ENCODE measurements around the gene ANO4. TPM values are rescaled to one million over a fixed set of nuclear protein-coding genes. Genes with fewer than 3 reads are reported as not detected.

ANO4 gene
- total RNA-seq, 2 donors from 2014 or later: not detected

DNA sequence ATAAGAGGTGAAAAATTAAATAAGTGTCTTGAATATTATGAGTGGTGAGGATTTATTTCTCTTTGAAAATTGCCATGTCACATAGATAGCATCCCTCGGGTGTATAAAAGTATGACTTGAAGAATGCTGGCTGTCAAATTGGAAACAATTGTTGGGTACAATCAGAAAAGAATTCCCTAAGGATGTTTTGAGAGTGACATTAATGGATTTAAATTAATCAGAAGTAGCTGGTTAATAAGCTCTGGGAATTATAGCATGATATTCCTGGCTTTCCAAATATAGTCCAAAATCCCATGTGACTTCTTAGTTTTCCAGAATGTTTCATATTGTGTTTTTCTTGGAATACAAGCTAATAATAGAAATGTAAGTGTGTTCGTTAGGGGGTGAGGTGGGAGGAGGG, 196.5 kb downstream of the ANO4 start:
- Mint-ChIP-seq H3K4me1 (no peaks in the 10 kb centered on the region), H3K27ac (no peak overlapping the region), H3K36me3 (ENCODE audit: low read depth) (no peaks in the 10 kb centered on the region), H3K27me3 (peaks cover 6% of the 10 kb centered on the region), H3K9me3 (peaks cover 9% of the 10 kb centered on the region), H3K4me3 (no peak overlapping the region)
- ATAC-seq (replicated peaks): no peak

DNA sequence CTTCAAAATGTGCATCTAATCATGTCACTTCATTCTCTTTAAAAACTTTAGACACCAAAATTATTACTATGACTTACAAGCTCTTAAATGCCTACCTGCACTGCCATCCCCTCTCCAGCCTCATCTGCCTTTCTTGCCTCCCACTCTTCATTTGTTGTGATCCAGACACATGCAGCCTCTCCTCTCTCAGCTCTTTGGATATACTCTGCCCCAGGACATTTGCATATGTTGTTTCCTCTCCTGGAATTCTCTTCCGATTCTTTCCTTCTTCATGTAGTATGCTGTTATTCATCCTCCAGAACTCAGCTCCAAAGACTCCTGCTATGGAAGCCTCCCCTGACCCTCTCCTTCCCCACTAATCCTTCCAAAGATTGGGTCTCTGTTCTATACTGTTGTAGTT, 197.6 kb downstream of the ANO4 start:
- no peak for ATAC-seq (replicated peaks)
- Mint-ChIP-seq H3K4me3 (no peak overlapping the region), H3K27me3 (peaks cover 6% of the 10 kb centered on the region), H3K36me3 (ENCODE audit: low read depth) (no peaks in the 10 kb centered on the region), H3K9me3 (peaks cover 9% of the 10 kb centered on the region), H3K27ac (no peak overlapping the region), H3K4me1 (no peaks in the 10 kb centered on the region)

DNA sequence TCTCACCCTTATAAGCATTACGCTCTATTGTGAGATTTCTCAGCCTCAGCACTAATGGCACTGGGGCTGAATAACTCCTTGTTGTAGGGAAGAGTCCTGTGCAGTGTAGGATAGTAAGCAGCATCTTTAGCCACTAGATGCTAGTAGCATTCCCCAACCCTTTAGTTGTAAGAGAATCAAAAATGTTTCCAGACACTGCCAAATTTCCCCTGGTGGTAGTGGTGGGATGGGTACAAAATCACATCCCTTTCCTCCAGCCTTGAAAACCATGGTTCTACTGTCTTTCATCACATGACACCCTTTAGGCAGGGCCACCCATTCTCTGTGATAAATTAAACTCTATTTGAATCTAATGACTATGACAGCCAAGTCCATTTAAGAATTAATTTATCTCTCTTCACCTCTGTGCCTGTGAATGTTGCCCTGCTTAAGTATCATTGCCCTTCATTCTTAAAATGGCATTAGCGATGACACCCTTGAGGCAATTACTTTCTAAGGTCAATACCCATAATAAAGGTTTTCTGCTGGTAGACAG, 199.4 kb downstream of the ANO4 start:
- Mint-ChIP-seq H3K27ac (no peak overlapping the region), H3K27me3 (peaks cover 6% of the 10 kb centered on the region), H3K36me3 (ENCODE audit: low read depth) (no peaks in the 10 kb centered on the region), H3K9me3 (peaks cover 13% of the 10 kb centered on the region), H3K4me1 (no peaks in the 10 kb centered on the region), H3K4me3 (no peak overlapping the region)
- ATAC-seq (replicated peaks): no peak

DNA sequence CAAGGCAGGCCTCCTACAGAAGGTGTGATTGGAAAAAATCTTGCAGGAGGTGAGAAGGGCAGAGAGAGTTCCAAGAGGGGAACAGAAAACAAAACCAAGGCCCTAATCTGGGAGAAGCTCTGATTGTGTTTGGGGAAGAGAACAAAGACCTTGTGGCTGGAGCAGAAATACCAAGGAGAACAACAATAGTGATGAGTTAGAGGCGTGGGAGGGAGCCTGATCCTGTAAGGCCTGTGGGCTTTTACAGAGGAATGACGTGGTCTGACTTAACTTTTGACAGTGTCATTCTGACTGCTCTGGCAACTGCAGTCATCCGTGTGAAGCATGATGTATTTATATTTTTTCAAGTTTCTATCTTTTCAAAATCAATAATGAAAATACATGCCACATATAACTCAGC, 200.6 kb downstream of the ANO4 start:
- peak; percentile 39 for ATAC-seq (replicated peaks)
- no peaks in the 10 kb centered on the region for H3K36me3 Mint-ChIP-seq (ENCODE audit: low read depth)
- H3K4me3 Mint-ChIP-seq: no peak overlapping the region
- H3K4me1 Mint-ChIP-seq: no peaks in the 10 kb centered on the region
- H3K27me3 Mint-ChIP-seq: peaks cover 3% of the 10 kb centered on the region
- peaks cover 13% of the 10 kb centered on the region for H3K9me3 Mint-ChIP-seq
- no peak overlapping the region for H3K27ac Mint-ChIP-seq

DNA sequence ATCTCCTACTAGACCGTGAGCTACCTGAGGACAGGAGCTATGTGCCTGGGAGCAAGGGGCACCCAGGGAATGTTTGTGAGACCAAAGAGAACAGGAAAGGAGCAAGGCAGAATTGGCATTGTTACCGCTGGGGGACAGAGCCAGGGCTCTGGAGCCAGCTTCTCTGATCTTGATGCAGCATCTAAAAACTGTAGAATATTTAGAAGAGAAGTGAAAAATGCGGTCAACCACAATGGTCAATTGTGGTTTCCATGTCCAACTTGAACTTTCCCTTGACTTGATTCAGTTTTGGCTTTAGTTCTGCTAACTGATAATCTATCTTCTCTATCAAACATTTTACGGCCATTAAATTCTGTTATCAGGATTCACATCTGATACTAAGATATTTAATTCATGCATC, 201.2 kb downstream of the ANO4 start:
- H3K4me1 Mint-ChIP-seq: no peaks in the 10 kb centered on the region
- H3K36me3 Mint-ChIP-seq (ENCODE audit: low read depth): no peaks in the 10 kb centered on the region
- no peak for ATAC-seq (replicated peaks)
- H3K4me3 Mint-ChIP-seq: no peak overlapping the region
- peaks cover 3% of the 10 kb centered on the region for H3K27me3 Mint-ChIP-seq
- H3K9me3 Mint-ChIP-seq: peaks cover 10% of the 10 kb centered on the region
- no peak overlapping the region for H3K27ac Mint-ChIP-seq

- Mint-ChIP-seq H3K36me3 (ENCODE audit: low read depth) (no peaks in the 10 kb centered on the region), H3K9me3 (peaks cover 7% of the 10 kb centered on the region), H3K4me1 (no peaks in the 10 kb centered on the region), H3K4me3 (no peak overlapping the region), H3K27me3 (no peaks in the 10 kb centered on the region), H3K27ac (no peak overlapping the region)
- no peak for ATAC-seq (replicated peaks)
These were observed 207.1 kb downstream of the ANO4 start for GRCh38 chr12:101001669-101002068.

DNA sequence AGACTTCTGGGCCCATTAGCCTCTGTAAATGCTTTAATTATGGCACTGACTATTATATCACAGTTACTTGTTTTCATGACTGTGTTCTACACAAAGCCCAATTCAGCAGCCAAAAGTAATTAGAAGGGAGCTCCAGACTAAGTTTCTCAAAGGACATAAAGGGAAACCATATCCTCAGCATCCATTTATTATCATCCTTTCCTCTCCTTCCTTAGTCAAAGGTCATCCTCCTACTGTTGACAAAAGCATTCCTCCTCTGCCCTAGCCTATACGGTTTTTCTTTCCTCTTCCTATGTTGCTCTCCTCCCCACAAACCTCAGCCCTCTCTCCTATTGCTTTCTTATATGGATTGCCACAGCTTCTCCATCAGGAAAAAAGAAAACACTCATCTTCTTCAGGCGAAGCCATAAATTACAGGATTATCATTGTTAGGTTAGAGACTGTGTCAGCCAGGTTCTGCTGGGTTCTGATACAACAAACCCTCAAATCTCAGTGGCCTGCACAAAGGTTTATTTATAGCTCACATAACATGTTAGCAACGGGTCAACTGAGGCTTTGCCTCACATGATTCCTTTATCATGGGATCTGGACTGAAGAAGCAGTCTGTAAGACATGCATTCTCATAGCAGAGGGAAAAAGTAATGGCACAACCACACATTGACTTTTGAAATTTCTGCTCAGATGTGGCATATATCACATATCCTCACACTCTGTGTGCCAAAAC, 208.3 kb downstream of the ANO4 start:
- no peaks in the 10 kb centered on the region for H3K27me3 Mint-ChIP-seq
- no peaks in the 10 kb centered on the region for H3K36me3 Mint-ChIP-seq (ENCODE audit: low read depth)
- no peak overlapping the region for H3K27ac Mint-ChIP-seq
- no peak for ATAC-seq (replicated peaks)
- peaks cover 7% of the 10 kb centered on the region for H3K9me3 Mint-ChIP-seq
- H3K4me1 Mint-ChIP-seq: no peaks in the 10 kb centered on the region
- H3K4me3 Mint-ChIP-seq: no peak overlapping the region

DNA sequence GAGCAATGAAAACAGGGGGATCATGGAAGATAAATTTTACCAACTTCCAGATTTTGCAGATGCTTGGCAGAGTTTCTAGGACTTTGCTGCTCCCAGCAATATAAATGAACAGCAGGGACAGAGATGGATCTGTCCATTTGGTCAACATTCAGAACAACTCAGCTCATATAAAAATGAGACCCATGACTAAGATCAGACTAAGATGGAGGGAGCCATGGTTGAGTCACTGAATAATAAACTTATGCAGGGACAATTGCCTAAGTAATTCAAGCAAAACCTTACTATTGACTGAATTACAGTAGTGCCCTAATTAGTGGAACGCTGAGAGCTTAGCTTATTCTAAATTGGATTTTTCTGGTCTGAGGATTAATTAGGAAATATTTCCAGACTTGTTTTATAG, 210.3 kb downstream of the ANO4 start:
- Mint-ChIP-seq H3K27me3 (no peaks in the 10 kb centered on the region), H3K4me3 (no peak overlapping the region), H3K27ac (no peak overlapping the region), H3K36me3 (ENCODE audit: low read depth) (no peaks in the 10 kb centered on the region), H3K4me1 (no peaks in the 10 kb centered on the region), H3K9me3 (peaks cover 14% of the 10 kb centered on the region)
- ATAC-seq (replicated peaks): no peak

- H3K36me3 Mint-ChIP-seq (ENCODE audit: low read depth): no peaks in the 10 kb centered on the region
- H3K27ac Mint-ChIP-seq: no peak overlapping the region
- no peak for ATAC-seq (replicated peaks)
- H3K9me3 Mint-ChIP-seq: peaks cover 10% of the 10 kb centered on the region
- H3K4me3 Mint-ChIP-seq: no peak overlapping the region
- no peaks in the 10 kb centered on the region for H3K4me1 Mint-ChIP-seq
- no peaks in the 10 kb centered on the region for H3K27me3 Mint-ChIP-seq
These were observed 214.7 kb downstream of the ANO4 start for GRCh38 chr12:101009274-101009673.

DNA sequence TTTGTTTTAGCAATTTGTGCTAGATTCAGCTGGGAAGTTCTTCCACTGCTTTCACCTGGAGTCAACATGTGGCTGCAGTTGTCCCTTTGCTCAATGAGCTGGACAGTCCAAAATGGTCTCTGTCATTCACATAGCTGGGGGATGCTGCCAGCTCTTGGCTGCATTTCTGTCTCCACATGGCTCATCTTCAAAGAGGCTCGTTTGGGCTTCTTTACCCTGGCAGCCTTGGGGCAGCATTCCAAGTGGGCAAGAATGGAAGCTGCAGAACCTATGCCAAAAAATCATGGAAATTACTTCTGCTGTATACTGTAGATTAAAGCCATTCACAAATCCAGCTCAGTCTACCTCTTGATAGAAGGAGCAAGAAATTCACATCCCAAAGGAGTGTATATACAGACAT, 216.3 kb downstream of the ANO4 start:
- H3K9me3 Mint-ChIP-seq: peaks cover 10% of the 10 kb centered on the region
- H3K27me3 Mint-ChIP-seq: no peaks in the 10 kb centered on the region
- no peaks in the 10 kb centered on the region for H3K4me1 Mint-ChIP-seq
- H3K36me3 Mint-ChIP-seq (ENCODE audit: low read depth): no peaks in the 10 kb centered on the region
- no peak overlapping the region for H3K27ac Mint-ChIP-seq
- no peak overlapping the region for H3K4me3 Mint-ChIP-seq
- no peak for ATAC-seq (replicated peaks)

DNA sequence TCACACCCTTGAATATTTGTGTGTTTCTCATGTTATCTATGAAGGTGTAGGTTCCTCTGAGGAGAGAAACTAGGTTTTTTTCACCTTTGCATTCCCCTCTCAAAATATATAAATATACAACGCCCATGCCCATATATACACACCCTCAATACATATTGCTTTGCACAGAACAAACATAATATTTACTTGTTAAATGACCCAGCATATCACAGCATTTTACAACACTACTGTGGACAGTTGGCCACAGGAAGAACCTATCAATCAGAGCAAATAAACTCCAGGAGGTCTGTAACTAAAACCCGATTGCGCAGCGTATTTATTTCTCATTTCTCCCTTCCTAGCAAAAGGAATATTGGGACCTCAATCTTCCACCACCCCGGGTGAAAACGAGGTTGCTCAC, 219.4 kb downstream of the ANO4 start:
- Mint-ChIP-seq H3K4me1 (no peaks in the 10 kb centered on the region), H3K4me3 (no peak overlapping the region), H3K9me3 (peaks cover 11% of the 10 kb centered on the region), H3K27ac (no peak overlapping the region), H3K27me3 (no peaks in the 10 kb centered on the region), H3K36me3 (ENCODE audit: low read depth) (no peaks in the 10 kb centered on the region)
- no peak for ATAC-seq (replicated peaks)

DNA sequence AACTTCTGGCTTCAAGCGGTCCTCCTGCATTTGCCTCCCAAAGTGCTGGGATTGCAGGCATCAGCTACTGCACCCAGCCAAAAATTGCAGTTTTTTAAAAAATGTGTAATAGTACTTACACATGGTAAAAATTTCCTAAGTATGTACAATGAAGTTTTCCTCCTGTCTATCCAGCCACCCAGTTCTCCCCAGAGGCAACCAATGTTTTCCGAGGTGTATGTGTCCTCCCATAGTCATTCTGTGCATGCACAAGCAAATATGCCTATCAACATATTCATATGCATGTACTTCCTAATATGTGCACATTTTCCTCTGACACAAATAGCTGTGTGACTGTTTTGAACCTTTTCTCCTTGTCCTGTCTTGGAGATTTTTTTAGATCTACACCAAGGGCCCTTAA, 220.5 kb downstream of the ANO4 start:
- Mint-ChIP-seq H3K27ac (no peak overlapping the region), H3K27me3 (no peaks in the 10 kb centered on the region), H3K9me3 (peaks cover 6% of the 10 kb centered on the region), H3K4me3 (no peak overlapping the region), H3K4me1 (no peaks in the 10 kb centered on the region), H3K36me3 (ENCODE audit: low read depth) (no peaks in the 10 kb centered on the region)
- ATAC-seq (replicated peaks): no peak

DNA sequence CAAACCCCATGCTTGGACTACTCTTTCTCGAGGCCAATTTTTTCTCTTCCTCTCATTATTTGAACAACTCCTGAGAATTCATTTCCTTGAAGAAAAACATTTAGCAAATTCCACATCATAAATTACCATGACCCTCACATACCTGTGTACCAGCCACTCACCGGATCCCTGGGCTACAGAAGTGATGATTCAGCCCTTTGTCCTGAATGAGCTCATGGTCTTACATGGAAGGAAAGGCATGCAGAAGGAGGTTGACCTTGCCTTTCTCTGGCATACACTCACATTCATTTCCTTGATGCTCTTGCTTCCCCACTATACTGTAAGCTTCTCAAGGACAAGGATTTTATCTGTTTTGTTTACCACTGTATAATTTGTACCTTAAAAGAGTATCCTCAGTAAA, 224.0 kb downstream of the ANO4 start:
- Mint-ChIP-seq H3K27me3 (peaks cover 4% of the 10 kb centered on the region), H3K4me3 (no peak overlapping the region), H3K9me3 (peaks cover 11% of the 10 kb centered on the region), H3K27ac (no peak overlapping the region), H3K36me3 (ENCODE audit: low read depth) (no peaks in the 10 kb centered on the region), H3K4me1 (no peaks in the 10 kb centered on the region)
- no peak for ATAC-seq (replicated peaks)

DNA sequence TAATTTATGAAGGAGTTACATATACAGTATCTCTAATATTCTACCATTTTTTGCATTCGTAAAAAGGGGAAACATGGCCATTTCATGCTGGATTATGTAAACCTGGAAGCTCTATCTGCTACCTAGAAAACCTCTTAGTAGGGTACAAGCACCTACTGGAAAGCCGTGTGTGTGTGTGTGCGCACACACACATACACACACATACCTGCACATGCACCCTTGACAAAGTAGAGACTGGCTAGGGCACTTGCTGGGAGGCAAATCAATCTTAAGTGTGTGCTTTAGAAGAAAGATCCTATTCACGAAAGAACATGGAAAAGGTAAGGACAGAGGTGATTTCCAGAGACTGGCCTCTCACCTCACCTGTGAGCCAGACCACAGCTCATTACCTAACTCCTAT, 224.6 kb downstream of the ANO4 start:
- Mint-ChIP-seq H3K27ac (no peak overlapping the region), H3K36me3 (ENCODE audit: low read depth) (no peaks in the 10 kb centered on the region), H3K9me3 (peaks cover 11% of the 10 kb centered on the region), H3K27me3 (peaks cover 4% of the 10 kb centered on the region), H3K4me3 (no peak overlapping the region), H3K4me1 (no peaks in the 10 kb centered on the region)
- no peak for ATAC-seq (replicated peaks)

DNA sequence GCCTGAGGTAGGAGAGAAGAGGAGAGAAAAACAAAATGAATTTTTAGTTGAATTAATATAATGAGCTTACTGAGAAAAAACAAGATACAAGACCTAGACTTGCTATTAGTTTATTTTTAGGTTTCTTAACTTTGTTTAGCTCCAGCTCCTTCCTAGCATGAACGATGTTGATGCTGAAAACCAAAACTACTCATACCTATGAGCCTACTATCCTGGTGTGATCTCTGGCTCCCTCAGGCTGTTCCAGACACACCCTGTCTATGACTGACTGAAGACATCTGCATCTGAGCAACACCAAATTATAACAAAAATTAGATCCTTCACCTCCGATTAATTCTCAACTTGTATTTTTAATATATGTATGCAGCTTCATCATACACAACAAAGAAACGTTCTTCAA, 225.1 kb downstream of the ANO4 start:
- Mint-ChIP-seq H3K4me3 (no peak overlapping the region), H3K27me3 (peaks cover 4% of the 10 kb centered on the region), H3K36me3 (ENCODE audit: low read depth) (no peaks in the 10 kb centered on the region), H3K4me1 (no peaks in the 10 kb centered on the region), H3K27ac (no peak overlapping the region), H3K9me3 (peaks cover 11% of the 10 kb centered on the region)
- no peak for ATAC-seq (replicated peaks)

GRCh38 chr12:101021442-101021841, 226.9 kb downstream of the ANO4 start:
- Mint-ChIP-seq H3K27ac (no peak overlapping the region), H3K9me3 (peaks cover 11% of the 10 kb centered on the region), H3K36me3 (ENCODE audit: low read depth) (no peaks in the 10 kb centered on the region), H3K27me3 (peaks cover 4% of the 10 kb centered on the region), H3K4me3 (no peak overlapping the region), H3K4me1 (no peaks in the 10 kb centered on the region)
- no peak for ATAC-seq (replicated peaks)
